ENCODE results near the gene SHCBP1L. TPM values are rescaled to one million over a fixed set of nuclear protein-coding genes. Genes with fewer than 3 reads are reported as not detected.

The SHCBP1L gene
- total RNA-seq, 1 donor from 2014 or later: not detected

DNA sequence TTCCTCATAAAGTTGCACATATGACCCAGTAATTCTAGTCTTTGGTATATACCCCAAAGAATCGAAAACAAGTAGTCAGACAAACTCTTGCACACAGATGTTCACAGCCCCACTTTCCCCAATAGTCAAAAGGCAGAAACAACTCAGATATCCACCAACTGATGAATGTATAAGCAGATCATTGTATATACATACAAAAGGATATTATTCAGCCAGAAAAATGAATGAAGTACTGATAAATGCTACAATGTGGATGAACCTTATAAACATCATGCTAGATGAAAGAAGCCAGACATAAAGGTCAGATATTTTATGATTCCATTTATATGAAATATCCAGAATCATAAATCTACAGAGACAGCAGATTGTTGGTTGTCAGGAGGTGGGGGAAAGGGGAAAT lies 27.3 kb downstream of the SHCBP1L start:
- FAIRE-seq (no peak), DNase-seq (ENCODE audit: low read depth) (no peak)
- TF ChIP-seq CTCF (IDR thresholded peaks at IDR 0.05; ENCODE audit: insufficient read depth, low read length, severe bottlenecking): no peak
- H3K36me3 ChIP-seq (ENCODE audit: control insufficient read depth, insufficient read depth, low read length): no peaks in the 10 kb centered on the region
- peaks cover 1% of the 10 kb centered on the region for H3K27me3 ChIP-seq (ENCODE audit: control insufficient read depth, insufficient read depth, low read length)
- no peak overlapping the region for H3K4me3 ChIP-seq (ENCODE audit: low read depth, low read length)

- no peak for FAIRE-seq
- Histone ChIP-seq H3K36me3 (ENCODE audit: control insufficient read depth, insufficient read depth, low read length) (no peaks in the 10 kb centered on the region), H3K27me3 (ENCODE audit: control insufficient read depth, insufficient read depth, low read length) (peaks cover 1% of the 10 kb centered on the region), H3K4me3 (ENCODE audit: low read depth, low read length) (no peak overlapping the region)
- no peak for DNase-seq (ENCODE audit: low read depth)
- no peak for TF ChIP-seq CTCF (IDR thresholded peaks at IDR 0.05; ENCODE audit: insufficient read depth, low read length, severe bottlenecking)
Measured at GRCh38 chr1:182917378-182917777, 35.6 kb downstream of the SHCBP1L start.

GRCh38 chr1:182913401-182913800 lies 39.6 kb downstream of the SHCBP1L start:
- H3K36me3 ChIP-seq (ENCODE audit: control insufficient read depth, insufficient read depth, low read length): no peaks in the 10 kb centered on the region

DNA sequence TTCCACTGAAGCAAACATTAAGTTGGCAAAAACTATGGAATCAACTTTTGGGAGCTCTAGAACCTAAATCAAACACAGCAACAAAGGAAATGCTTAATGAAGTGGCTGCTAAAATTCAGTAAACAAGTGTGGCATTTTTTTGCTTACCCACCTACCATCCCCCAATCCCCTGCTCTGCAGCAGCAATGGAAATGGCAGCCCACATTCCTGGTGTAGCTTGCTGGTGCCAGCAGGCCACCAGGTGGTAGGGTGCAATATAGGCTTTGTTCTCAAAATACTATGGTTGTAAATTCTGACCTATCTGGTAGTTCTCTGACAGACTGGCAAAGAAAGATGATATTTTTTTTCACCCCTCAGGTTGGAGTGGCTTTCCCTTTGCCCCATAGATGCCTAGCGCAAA lies 42.8 kb downstream of the SHCBP1L start:
- Histone ChIP-seq H3K36me3 (ENCODE audit: control insufficient read depth, insufficient read depth, low read length) (no peaks in the 10 kb centered on the region), H3K27me3 (ENCODE audit: control insufficient read depth, insufficient read depth, low read length) (no peaks in the 10 kb centered on the region), H3K4me3 (ENCODE audit: low read depth, low read length) (no peak overlapping the region)
- FAIRE-seq (no peak), DNase-seq (ENCODE audit: low read depth) (no peak)
- no peak for TF ChIP-seq CTCF (IDR thresholded peaks at IDR 0.05; ENCODE audit: insufficient read depth, low read length, severe bottlenecking)

More at GRCh38 chr1:182913401-182913800, 39.6 kb downstream of the SHCBP1L start:
- DNase-seq (ENCODE audit: low read depth) (no peak), FAIRE-seq (no peak)
- no peak for TF ChIP-seq CTCF (IDR thresholded peaks at IDR 0.05; ENCODE audit: insufficient read depth, low read length, severe bottlenecking)
- no peak overlapping the region for H3K4me3 ChIP-seq (ENCODE audit: low read depth, low read length)
- no peaks in the 10 kb centered on the region for H3K27me3 ChIP-seq (ENCODE audit: control insufficient read depth, insufficient read depth, low read length)

DNA sequence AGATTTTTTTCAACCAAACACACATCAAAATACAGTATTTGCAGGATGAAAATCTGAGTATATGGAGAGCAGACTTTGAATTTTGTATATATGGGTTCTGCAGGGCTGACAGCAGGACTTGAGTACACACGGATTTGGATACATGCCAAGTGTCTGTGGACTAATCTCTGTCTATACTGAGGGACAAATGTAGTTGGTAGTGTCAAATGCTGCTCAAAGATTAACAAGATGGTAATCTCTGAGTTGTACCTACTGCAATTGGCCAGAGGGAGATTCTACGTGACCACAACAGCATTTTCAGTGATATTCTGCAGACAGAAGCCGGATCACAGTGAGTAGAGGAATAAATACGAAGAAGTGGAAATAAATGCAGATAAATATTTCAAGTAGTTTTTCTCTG lies 43.4 kb downstream of the SHCBP1L start:
- no peak for FAIRE-seq

More for the DNA sequence above, 43.4 kb downstream of the SHCBP1L start:
- no peaks in the 10 kb centered on the region for H3K27me3 ChIP-seq (ENCODE audit: control insufficient read depth, insufficient read depth, low read length)
- H3K4me3 ChIP-seq (ENCODE audit: low read depth, low read length): no peak overlapping the region
- H3K36me3 ChIP-seq (ENCODE audit: control insufficient read depth, insufficient read depth, low read length): no peaks in the 10 kb centered on the region
- TF ChIP-seq CTCF (IDR thresholded peaks at IDR 0.05; ENCODE audit: insufficient read depth, low read length, severe bottlenecking): no peak
- no peak for DNase-seq (ENCODE audit: low read depth)
